ENCODE measurements around the gene TIPIN.
"Not testable (repeated sequence)": the region's sequence is repeated elsewhere in the genome, so short reads cannot be mapped to it uniquely, and the experiment has no call there.

Gene TIPIN

GRCh38 chr15:66356359-66357236, at the start of gene TIPIN:
Gene TIPIN (minus strand): TSS chr15:66356685. CDS start chr15:66352947, 3,738 bp downstream.
- peak; percentile 95 to 96 for DNase-seq

DNA sequence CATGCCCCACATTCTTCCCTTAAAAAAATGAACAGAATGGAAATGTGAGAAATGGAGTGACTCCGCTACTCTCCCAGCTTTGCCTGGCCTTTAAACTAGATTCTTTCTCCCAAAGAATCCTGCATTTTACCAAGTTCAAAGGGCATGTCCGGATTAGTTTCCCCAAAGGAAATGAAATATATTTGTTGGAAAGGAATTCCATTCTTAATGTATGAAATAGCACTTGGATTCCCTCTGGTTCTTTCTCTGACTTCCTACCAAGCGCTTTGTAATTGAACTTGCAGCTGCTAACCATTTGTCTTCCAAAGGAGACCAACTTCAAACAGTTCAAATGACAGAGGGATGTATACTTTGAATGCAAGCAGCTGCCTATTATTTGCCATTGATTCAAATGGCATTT, 49.1 kb upstream of the TIPIN start:
- DNase-seq, result no peak

- no peak for DNase-seq
Observed at GRCh38 chr15:66405007-66405406, 48.5 kb upstream of the TIPIN start.

GRCh38 chr15:66404532-66404931, 48.0 kb upstream of the TIPIN start:
- no peak for DNase-seq

DNA sequence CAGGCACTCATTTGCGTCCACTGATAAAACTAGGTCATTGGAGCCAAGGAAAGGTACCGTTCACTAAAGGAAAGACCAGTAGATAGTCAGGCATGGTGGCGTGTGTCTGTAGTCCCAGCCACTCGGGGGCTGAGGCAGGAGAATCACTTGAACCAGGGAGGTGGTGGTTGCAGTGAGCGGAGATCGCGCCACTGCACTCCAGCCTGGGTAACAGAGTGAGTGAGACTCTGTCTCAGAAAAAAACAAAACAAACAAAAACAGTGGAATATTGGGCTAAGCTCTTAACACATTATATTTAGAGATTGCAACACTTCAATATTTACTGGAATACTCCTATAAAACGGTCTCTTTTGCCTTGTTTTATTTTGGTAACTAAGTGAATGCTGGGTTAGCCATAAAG, 47.6 kb upstream of the TIPIN start:
- DNase-seq, result no peak

DNA sequence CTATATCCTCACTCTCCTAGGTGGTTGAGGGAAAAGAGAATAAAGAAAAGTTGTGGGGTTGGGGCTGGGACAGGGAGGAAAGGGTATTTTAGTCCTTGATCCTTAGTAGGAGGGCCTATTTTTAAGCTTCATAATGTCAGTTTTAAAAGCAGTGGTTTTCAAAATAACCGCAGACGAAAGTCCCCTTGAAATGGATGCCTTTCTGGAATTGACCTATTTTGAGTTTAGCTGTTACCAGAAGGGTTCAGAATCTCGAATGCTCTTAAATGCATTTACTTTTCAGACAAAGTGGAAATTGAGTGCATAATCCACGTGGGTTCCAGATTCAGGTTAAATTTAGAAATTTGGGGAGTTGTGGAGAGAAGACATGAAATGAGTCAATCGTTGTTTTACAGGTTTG, 46.8 kb upstream of the TIPIN start:
- DNase-seq, result no peak

DNA sequence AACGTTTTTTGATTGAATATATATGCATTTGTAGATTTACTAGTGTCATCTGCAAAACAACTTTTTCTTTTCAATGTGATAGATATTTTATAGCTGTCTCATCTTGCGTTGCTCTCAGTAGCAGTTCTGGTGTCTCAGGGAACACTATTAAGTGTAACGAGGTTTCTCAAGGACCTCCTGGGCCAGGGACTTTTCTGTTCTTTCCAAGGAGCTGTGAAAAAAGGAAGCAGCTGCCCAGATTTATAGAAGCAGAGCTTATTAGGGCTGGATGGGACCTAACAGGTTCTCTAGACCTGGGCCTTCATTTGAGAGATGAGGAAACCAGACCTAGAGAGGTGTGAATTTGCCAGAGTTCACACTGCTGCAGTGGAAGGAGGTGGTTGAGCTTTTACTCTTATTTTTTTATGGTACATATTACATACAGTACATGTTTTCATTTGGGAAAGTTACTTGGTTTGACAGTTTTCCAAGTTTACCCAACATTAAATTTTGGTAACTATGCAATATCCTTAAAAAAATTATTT, 46.3 kb upstream of the TIPIN start:
- no peak for DNase-seq

DNA sequence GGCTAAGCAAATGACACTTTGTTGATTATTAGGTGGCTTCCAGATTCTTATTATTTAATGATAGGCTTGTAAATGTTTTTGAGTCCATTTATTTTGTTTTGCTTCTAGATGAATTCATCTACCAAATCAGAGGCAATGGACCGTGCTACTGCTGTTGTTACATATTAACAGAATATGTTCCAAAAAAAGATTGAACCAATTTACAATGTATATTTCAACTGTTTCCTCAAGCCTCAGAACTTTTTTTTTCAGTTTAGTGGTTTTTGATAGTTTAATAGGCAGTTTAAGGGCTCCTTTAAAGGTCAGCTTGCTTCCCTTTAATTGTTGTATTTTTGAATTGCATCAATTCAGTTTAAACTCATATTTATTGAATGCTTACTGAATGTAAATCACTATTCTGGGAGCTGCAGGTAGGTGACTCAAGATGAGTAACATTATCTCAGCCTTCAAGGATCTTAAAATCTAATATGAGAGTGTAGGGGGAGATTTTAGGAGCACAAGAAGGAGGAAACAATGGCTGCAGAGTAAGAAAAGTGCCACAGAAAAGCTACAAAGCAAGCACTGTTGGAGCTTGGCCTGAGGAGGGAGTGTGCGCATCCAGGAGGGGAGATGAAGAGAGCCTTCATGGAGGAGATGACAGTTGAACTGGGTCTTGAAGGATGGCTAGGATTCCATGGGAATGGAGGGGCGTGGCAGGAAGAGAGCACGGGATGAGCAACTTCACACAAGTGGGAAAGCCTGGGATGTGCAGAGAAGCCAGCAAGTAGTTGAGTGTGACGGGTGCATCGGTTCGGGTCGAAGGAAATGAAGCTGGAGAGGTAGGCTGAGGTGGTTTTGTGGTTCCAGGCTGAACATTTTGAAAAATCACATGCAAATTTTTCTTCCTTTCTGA, 44.9 kb upstream of the TIPIN start:
- no peak for DNase-seq

DNA sequence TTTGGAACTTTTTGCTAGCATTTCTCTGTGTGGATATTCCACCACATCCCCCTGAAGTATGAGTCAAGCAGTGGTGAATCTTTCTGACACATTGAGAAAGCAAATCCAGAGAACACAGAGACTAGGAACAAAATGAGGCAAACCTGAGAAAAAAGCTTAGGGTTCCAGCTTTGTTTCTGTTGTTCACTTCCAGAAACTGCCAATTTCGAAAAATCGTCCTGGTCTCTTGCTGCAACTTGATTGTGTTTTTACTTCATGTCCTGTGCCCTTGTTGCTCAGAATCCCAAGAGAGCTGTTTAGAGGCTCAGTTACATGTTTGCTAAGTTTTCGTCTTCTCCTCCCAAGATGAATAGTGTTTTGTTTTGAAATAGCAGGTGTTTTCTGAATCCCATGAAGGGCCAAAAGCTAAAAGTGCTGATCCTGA, 43.9 kb upstream of the TIPIN start:
- DNase-seq, result no peak

DNA sequence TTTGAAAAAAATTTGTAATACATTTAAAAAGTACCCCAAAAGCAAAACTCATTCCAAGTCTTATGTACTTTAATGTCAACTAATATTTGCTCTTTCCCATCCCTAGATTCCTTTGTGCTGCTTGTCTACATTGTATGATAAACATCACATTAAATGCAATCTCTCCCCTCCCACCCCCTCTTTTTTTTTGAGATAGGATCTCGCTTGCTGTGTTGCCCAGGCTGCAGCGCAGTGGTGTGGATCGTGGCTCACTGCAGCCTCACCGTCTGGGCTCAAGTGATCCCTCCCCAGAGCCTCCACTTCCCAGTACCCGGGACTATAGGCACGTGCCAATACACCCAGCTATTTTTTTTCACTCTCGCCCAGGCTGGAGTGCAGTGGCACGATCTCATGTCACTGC, 42.8 kb upstream of the TIPIN start:
- DNase-seq, result no peak

DNA sequence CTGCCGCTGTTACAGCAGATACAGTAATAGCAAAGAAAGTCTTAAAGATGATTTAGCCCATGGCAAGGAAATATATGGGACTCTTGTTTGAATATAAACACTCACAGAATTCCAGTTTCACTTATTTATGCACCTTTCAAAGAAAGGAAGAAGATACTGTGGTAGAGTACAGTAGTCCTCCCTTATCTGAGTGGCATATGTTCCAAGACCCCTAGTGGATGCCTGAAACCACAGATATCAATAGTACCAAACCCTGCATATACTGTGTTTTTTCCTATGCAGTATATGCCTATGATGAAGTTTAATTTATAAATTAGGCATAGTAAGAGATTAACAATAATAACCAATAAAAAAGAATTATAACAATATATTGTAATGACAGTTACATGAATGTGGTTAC, 38.4 kb upstream of the TIPIN start:
- DNase-seq, result no peak

- no peak for DNase-seq
Observed at GRCh38 chr15:66394472-66394871, 38.0 kb upstream of the TIPIN start.

DNA sequence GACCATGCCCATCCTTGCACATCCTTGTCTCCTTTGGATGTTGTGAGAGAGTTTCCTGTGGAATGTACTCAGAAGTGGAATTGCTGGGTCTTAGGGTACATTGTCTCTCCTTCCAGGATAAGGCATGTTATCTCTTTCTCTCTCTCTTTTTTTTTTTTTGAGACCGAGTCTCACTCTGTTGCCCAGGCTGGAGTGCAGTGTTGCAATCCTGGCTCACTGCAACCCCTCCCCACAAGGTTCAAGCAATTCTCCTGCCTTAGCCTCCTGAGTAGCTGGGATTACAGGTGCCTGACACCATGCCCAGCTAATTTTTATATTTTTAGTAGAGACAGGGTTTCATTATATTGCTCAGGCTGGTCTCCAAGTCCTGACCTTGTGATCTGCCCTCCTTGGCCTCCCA, 36.6 kb upstream of the TIPIN start:
- DNase-seq, result not testable (repeated sequence)

- DNase-seq, result no peak
Observed at GRCh38 chr15:66390678-66391077, 34.2 kb upstream of the TIPIN start.

- DNase-seq, result no peak
Observed at GRCh38 chr15:66389859-66390381, 33.4 kb upstream of the TIPIN start.

- no peak for DNase-seq
Observed at GRCh38 chr15:66389098-66389858, 32.8 kb upstream of the TIPIN start.

GRCh38 chr15:66388576-66388975, 32.1 kb upstream of the TIPIN start:
- DNase-seq, result no peak

- no peak for DNase-seq
Observed at GRCh38 chr15:66388043-66388363, 31.5 kb upstream of the TIPIN start.

GRCh38 chr15:66387163-66388042, 30.9 kb upstream of the TIPIN start:
- DNase-seq, result peak; percentile 76 to 82

DNA sequence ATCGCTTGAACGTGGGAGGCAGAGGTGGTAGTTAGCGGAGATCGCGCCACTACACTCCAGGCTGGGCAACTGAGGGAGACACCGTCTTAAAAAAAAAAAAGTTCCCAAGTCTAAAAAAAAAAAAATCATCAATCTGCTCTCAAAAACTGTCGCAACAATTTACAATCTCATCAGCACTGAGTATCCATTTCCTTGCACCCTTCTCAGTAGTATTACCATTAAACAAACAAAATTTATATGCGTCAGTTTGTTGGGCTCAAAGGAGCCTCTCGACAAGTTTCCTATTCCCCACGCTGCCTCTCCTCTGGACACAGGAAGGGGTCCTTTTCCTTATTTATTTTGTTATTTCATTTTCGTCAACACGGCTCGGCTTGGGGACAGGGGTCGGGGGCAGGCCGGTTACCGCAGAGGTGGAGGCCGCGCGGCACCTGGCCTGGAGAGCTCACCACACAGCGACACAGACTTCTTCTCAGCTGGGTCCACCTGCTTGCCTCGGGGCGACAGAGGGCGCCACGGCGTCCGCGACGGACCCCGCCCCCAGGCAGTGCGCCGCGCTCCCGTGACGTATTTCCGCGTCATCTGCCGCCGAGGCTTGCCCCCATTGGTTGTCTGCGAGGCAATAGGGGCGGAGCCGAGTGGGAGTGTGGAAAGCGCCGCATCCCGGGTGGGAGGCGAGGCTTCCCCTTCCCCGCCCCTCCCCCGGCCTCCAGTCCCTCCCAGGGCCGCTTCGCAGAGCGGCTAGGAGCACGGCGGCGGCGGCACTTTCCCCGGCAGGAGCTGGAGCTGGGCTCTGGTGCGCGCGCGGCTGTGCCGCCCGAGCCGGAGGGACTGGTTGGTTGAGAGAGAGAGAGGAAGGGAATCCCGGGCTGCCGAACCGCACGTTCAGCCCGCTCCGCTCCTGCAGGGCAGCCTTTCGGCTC, 30.0 kb upstream of the TIPIN start, which contains the start of gene MAP2K1:
TSS of gene MAP2K1 (plus strand) at position 709 of the 920 bp plus-strand sequence. CDS start 436 bp downstream, outside the sequence.
- peak; percentile 99 for DNase-seq
